ENCODE measurements around the gene TMEM179.

DNA sequence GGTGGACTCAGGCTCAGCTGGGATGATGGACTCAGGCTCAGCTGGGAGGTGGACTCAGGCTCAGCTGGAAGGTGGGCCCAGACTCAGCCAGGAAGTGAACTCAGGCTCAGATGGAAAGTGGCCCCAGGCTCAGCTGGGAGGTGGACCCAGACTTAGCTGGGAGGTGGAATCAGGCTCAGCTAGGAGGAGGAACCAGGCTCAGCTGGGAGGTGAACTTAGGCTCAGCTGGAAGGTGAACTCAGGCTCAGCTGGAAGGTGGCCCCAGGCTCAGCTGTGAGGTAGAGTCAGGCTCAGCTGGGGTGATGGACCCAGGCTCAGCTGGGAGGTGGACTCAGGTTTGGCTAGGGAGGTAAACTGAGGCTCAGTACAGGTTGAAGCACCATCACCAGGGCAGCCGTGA is 46.8 kb downstream of the TMEM179 start:
- TF ChIP-seq CTCF (IDR thresholded peaks at IDR 0.05) = no peak
- TF ChIP-seq, protein P1, sequence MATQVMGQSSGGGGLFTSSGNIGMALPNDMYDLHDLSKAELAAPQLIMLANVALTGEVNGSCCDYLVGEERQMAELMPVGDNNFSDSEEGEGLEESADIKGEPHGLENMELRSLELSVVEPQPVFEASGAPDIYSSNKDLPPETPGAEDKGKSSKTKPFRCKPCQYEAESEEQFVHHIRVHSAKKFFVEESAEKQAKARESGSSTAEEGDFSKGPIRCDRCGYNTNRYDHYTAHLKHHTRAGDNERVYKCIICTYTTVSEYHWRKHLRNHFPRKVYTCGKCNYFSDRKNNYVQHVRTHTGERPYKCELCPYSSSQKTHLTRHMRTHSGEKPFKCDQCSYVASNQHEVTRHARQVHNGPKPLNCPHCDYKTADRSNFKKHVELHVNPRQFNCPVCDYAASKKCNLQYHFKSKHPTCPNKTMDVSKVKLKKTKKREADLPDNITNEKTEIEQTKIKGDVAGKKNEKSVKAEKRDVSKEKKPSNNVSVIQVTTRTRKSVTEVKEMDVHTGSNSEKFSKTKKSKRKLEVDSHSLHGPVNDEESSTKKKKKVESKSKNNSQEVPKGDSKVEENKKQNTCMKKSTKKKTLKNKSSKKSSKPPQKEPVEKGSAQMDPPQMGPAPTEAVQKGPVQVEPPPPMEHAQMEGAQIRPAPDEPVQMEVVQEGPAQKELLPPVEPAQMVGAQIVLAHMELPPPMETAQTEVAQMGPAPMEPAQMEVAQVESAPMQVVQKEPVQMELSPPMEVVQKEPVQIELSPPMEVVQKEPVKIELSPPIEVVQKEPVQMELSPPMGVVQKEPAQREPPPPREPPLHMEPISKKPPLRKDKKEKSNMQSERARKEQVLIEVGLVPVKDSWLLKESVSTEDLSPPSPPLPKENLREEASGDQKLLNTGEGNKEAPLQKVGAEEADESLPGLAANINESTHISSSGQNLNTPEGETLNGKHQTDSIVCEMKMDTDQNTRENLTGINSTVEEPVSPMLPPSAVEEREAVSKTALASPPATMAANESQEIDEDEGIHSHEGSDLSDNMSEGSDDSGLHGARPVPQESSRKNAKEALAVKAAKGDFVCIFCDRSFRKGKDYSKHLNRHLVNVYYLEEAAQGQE (IDR thresholded peaks at IDR 0.05; ENCODE audit: insufficient read depth in 1 of 2, low read depth in 2 of 2, low read length in 1 of 2) = no peak
